ENCODE measurements around the gene CHRNB1. TPM values are rescaled to one million over a fixed set of nuclear protein-coding genes. Genes with fewer than 3 reads are reported as not detected.

CHRNB1 gene
- total RNA-seq, 1 donor from 2014 or later = 11.7 TPM

DNA sequence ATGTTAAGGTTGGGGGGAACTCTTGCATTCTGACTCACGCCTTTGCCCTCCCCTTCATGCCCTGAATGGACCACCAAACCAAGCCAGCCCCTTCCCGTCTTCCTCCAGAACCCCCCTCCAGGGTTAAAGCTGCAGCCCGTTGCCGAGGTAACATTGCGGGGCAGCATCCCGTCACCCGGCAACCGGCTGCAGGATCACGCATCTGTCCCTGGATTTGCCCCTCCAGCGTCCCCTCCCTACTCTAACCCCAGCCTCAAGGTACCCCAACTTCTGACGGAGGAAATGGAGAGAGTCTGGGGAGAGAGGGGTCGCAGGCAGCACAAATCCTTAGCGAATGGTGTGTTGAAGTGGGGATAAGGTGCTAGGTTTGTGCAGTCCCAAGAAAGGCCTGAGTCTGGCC, 37.8 kb upstream of the CHRNB1 start:
- H3K27me3 Mint-ChIP-seq (ENCODE audit: low read depth, unreplicated experiment) = no peaks in the 10 kb centered on the region
- H3K4me1 Mint-ChIP-seq (ENCODE audit: low read depth, unreplicated experiment) = peaks cover 11% of the 10 kb centered on the region
- no peaks in the 10 kb centered on the region for H3K9me3 ChIP-seq (ENCODE audit: insufficient read depth, low read depth, low read length)
- H3K4me2 ChIP-seq (ENCODE audit: low read length) = peak overlapping the region; percentile 46
- FAIRE-seq = no peak
- no peak overlapping the region for H3K9ac ChIP-seq (ENCODE audit: low read length)
- no peak overlapping the region for H3K27ac ChIP-seq (ENCODE audit: low read depth, low read length)
- H3K4me3 ChIP-seq (ENCODE audit: insufficient read depth, low read depth, low read length) = no peak overlapping the region
- peaks cover 3% of the 10 kb centered on the region for H3K36me3 ChIP-seq (ENCODE audit: insufficient read depth, low read length)
- no peaks in the 10 kb centered on the region for H3K27me3 ChIP-seq (ENCODE audit: insufficient read depth, low read length)
- peaks cover 13% of the 10 kb centered on the region for H3K4me1 ChIP-seq (ENCODE audit: insufficient read depth, low read length)
- H2AFZ ChIP-seq (ENCODE audit: low read depth, low read length) = no peak overlapping the region
- DNase-seq (ENCODE audit: low read depth) = no peak
- H3K79me2 ChIP-seq (ENCODE audit: insufficient read depth, low read length) = peaks cover 24% of the 10 kb centered on the region
- H3K27ac Mint-ChIP-seq (ENCODE audit: unreplicated experiment) = peak overlapping the region; percentile 66
- no peaks in the 10 kb centered on the region for H3K9me3 Mint-ChIP-seq (ENCODE audit: unreplicated experiment)
- TF ChIP-seq, protein P1, sequence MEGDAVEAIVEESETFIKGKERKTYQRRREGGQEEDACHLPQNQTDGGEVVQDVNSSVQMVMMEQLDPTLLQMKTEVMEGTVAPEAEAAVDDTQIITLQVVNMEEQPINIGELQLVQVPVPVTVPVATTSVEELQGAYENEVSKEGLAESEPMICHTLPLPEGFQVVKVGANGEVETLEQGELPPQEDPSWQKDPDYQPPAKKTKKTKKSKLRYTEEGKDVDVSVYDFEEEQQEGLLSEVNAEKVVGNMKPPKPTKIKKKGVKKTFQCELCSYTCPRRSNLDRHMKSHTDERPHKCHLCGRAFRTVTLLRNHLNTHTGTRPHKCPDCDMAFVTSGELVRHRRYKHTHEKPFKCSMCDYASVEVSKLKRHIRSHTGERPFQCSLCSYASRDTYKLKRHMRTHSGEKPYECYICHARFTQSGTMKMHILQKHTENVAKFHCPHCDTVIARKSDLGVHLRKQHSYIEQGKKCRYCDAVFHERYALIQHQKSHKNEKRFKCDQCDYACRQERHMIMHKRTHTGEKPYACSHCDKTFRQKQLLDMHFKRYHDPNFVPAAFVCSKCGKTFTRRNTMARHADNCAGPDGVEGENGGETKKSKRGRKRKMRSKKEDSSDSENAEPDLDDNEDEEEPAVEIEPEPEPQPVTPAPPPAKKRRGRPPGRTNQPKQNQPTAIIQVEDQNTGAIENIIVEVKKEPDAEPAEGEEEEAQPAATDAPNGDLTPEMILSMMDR (IDR thresholded peaks at IDR 0.05; ENCODE audit: insufficient read depth, low read depth, low read length) = no peak
- TF ChIP-seq EZH2 (IDR thresholded peaks at IDR 0.05; ENCODE audit: insufficient read depth, low read length) = no peak
- peaks cover 25% of the 10 kb centered on the region for H4K20me1 ChIP-seq (ENCODE audit: insufficient read depth, low read length)
- peak overlapping the region; percentile 69 for H3K4me3 Mint-ChIP-seq (ENCODE audit: unreplicated experiment)
- H3K36me3 Mint-ChIP-seq (ENCODE audit: low read depth, unreplicated experiment) = peaks cover 18% of the 10 kb centered on the region

DNA sequence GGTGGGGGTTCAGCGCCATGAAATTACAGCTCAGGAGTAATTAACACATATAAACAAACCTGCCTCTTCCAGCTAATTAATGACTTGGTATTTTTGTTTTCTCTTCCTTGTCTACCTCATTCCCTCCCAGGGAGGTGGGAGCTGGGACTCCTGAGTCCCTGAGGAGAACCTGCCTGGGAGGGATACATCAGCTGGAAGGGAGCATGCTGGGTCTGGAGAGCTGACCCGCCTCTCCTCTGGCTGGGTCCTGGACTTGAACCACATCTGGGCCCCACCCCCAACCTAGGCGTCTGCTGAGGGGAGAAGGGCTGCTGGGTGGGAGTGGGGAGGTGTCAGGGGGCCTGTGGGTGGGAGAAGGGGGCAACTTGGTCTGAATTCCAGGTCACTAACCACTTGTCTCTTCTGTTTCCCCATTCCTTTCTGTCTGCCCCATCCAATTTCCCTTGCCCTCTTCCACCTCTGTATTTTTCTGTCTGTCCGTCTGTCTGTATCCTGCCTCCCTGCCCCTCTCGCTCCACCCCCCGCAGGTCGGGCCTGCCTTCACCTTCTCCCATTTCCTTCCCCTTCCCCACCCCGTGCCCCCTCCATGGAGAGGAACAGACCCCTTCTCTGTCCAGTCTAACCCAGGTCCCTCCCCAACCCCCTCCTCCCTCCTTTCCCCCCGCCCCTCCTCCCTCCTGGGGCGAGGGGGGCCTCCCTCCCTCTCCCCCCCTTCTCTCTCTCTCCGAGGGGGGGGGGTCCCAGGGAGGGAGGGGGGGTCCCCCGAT, 37.2 kb upstream of the CHRNB1 start, which contains the start of gene NLGN2:
Gene NLGN2, plus strand, starts transcription at position 361 of the 767 bp plus-strand sequence. CDS start 411 bp downstream, outside the sequence.
- Histone ChIP-seq H3K4me3 (ENCODE audit: insufficient read depth, low read depth, low read length) (no peak within 1 kb of the TSS), H3K9ac (ENCODE audit: low read length) (no peak within 1 kb of the TSS), H4K20me1 (ENCODE audit: insufficient read depth, low read length) (peaks cover 24% of the 10 kb centered on the region), H3K9me3 (ENCODE audit: insufficient read depth, low read depth, low read length) (no peaks in the 10 kb centered on the region), H3K36me3 (ENCODE audit: insufficient read depth, low read length) (peaks cover 3% of the 10 kb centered on the region), H2AFZ (ENCODE audit: low read depth, low read length) (no peak within 1 kb of the TSS), H3K27ac (ENCODE audit: low read depth, low read length) (no peak within 1 kb of the TSS), H3K4me2 (ENCODE audit: low read length) (peak within 1 kb of the TSS; percentile 46), H3K27me3 (ENCODE audit: insufficient read depth, low read length) (no peaks in the 10 kb centered on the region), H3K79me2 (ENCODE audit: insufficient read depth, low read length) (peaks cover 23% of the 10 kb centered on the region), H3K4me1 (ENCODE audit: insufficient read depth, low read length) (peaks cover 13% of the 10 kb centered on the region)
- H3K27me3 Mint-ChIP-seq (ENCODE audit: low read depth, unreplicated experiment) = no peaks in the 10 kb centered on the region
- FAIRE-seq (no peak), DNase-seq (ENCODE audit: low read depth) (no peak)
- no peak for TF ChIP-seq EZH2 (IDR thresholded peaks at IDR 0.05; ENCODE audit: insufficient read depth, low read length)
- TF ChIP-seq, protein P1 (IDR thresholded peaks at IDR 0.05; ENCODE audit: insufficient read depth, low read depth, low read length) = no peak
- peak within 1 kb of the TSS; percentile 96 for H3K4me3 Mint-ChIP-seq (ENCODE audit: unreplicated experiment)
- peaks cover 11% of the 10 kb centered on the region for H3K4me1 Mint-ChIP-seq (ENCODE audit: low read depth, unreplicated experiment)
- peaks cover 21% of the 10 kb centered on the region for H3K36me3 Mint-ChIP-seq (ENCODE audit: low read depth, unreplicated experiment)
- H3K9me3 Mint-ChIP-seq (ENCODE audit: unreplicated experiment) = no peaks in the 10 kb centered on the region
- H3K27ac Mint-ChIP-seq (ENCODE audit: unreplicated experiment) = peak within 1 kb of the TSS; percentile 66

DNA sequence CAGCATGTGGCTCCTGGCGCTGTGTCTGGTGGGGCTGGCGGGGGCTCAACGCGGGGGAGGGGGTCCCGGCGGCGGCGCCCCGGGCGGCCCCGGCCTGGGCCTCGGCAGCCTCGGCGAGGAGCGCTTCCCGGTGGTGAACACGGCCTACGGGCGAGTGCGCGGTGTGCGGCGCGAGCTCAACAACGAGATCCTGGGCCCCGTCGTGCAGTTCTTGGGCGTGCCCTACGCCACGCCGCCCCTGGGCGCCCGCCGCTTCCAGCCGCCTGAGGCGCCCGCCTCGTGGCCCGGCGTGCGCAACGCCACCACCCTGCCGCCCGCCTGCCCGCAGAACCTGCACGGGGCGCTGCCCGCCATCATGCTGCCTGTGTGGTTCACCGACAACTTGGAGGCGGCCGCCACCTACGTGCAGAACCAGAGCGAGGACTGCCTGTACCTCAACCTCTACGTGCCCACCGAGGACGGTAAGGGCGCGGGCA, 36.6 kb upstream of the CHRNB1 start:
- H3K9ac ChIP-seq (ENCODE audit: low read length) = no peak overlapping the region
- no peak overlapping the region for H3K4me2 ChIP-seq (ENCODE audit: low read length)
- peaks cover 3% of the 10 kb centered on the region for H3K36me3 ChIP-seq (ENCODE audit: insufficient read depth, low read length)
- no peak overlapping the region for H2AFZ ChIP-seq (ENCODE audit: low read depth, low read length)
- H3K27ac Mint-ChIP-seq (ENCODE audit: unreplicated experiment) = no peak overlapping the region
- no peaks in the 10 kb centered on the region for H3K27me3 Mint-ChIP-seq (ENCODE audit: low read depth, unreplicated experiment)
- no peak for FAIRE-seq
- peaks cover 20% of the 10 kb centered on the region for H4K20me1 ChIP-seq (ENCODE audit: insufficient read depth, low read length)
- TF ChIP-seq, protein P1 (IDR thresholded peaks at IDR 0.05; ENCODE audit: insufficient read depth, low read depth, low read length) = no peak
- TF ChIP-seq EZH2 (IDR thresholded peaks at IDR 0.05; ENCODE audit: insufficient read depth, low read length) = no peak
- no peaks in the 10 kb centered on the region for H3K9me3 Mint-ChIP-seq (ENCODE audit: unreplicated experiment)
- H3K4me1 ChIP-seq (ENCODE audit: insufficient read depth, low read length) = peaks cover 10% of the 10 kb centered on the region
- no peak overlapping the region for H3K4me3 Mint-ChIP-seq (ENCODE audit: unreplicated experiment)
- no peak overlapping the region for H3K4me3 ChIP-seq (ENCODE audit: insufficient read depth, low read depth, low read length)
- no peak for DNase-seq (ENCODE audit: low read depth)
- H3K79me2 ChIP-seq (ENCODE audit: insufficient read depth, low read length) = peaks cover 17% of the 10 kb centered on the region
- H3K27me3 ChIP-seq (ENCODE audit: insufficient read depth, low read length) = no peaks in the 10 kb centered on the region
- no peaks in the 10 kb centered on the region for H3K9me3 ChIP-seq (ENCODE audit: insufficient read depth, low read depth, low read length)
- peaks cover 28% of the 10 kb centered on the region for H3K36me3 Mint-ChIP-seq (ENCODE audit: low read depth, unreplicated experiment)
- peaks cover 11% of the 10 kb centered on the region for H3K4me1 Mint-ChIP-seq (ENCODE audit: low read depth, unreplicated experiment)
- H3K27ac ChIP-seq (ENCODE audit: low read depth, low read length) = no peak overlapping the region
